CD4-positive, alpha-beta T cell treated with Interleukin-6 for 4 hours (primary cell): ENCODE measurements around the gene RPTOR.

Source experiments
- DNase-seq: peaks from one replicate; pipeline ENCODE4 v3.0.0-alpha.2; 2020; ENCODE audit warnings: mixed read lengths

Gene RPTOR

GRCh38 chr17:80956321-80957190, 411.9 kb downstream of the RPTOR start:
- DNase-seq = no peak

- no peak for DNase-seq
These were observed 412.9 kb downstream of the RPTOR start for GRCh38 chr17:80957461-80957941.

- no peak for DNase-seq
These were observed 414.8 kb downstream of the RPTOR start for GRCh38 chr17:80959330-80960036.

- no peak for DNase-seq
These were observed 415.6 kb downstream of the RPTOR start for GRCh38 chr17:80960037-80960796.

GRCh38 chr17:80960797-80961452, 416.3 kb downstream of the RPTOR start:
- DNase-seq = no peak

- DNase-seq = no peak
These were observed 417.1 kb downstream of the RPTOR start for GRCh38 chr17:80961541-80962330.

GRCh38 chr17:80962356-80963329, 418.0 kb downstream of the RPTOR start:
- no peak for DNase-seq

GRCh38 chr17:80963812-80964543, 419.3 kb downstream of the RPTOR start:
- no peak for DNase-seq

- DNase-seq = no peak
These were observed 419.9 kb downstream of the RPTOR start for GRCh38 chr17:80964544-80964856.

GRCh38 chr17:80964859-80965580, 420.4 kb downstream of the RPTOR start:
- DNase-seq = no peak

GRCh38 chr17:80965606-80966005, 421.0 kb downstream of the RPTOR start:
- DNase-seq = no peak

- DNase-seq = no peak
These were observed 422.8 kb downstream of the RPTOR start for GRCh38 chr17:80967404-80967872.

- no peak for DNase-seq
These were observed 424.0 kb downstream of the RPTOR start for GRCh38 chr17:80968602-80969029.

- DNase-seq = no peak
These were observed 424.5 kb downstream of the RPTOR start for GRCh38 chr17:80969030-80969673.

- DNase-seq = no peak
These were observed 425.0 kb downstream of the RPTOR start for GRCh38 chr17:80969674-80970043.

- DNase-seq = peak; percentile 66
These were observed 425.6 kb downstream of the RPTOR start for GRCh38 chr17:80970044-80970761.

- no peak for DNase-seq
These were observed 426.4 kb downstream of the RPTOR start for GRCh38 chr17:80970762-80971703.
